Measurements from ENCODE around the gene AKT1. TPM values are rescaled to one million over a fixed set of nuclear protein-coding genes. Genes with fewer than 3 reads are reported as not detected.
A peak's percentile ranks its signal among the peaks of the same experiment; 100 is the strongest.

The AKT1 gene
- total RNA-seq, 4 donors from 2014 or later: 66.6 to 93.7 (median 71.3) TPM

DNA sequence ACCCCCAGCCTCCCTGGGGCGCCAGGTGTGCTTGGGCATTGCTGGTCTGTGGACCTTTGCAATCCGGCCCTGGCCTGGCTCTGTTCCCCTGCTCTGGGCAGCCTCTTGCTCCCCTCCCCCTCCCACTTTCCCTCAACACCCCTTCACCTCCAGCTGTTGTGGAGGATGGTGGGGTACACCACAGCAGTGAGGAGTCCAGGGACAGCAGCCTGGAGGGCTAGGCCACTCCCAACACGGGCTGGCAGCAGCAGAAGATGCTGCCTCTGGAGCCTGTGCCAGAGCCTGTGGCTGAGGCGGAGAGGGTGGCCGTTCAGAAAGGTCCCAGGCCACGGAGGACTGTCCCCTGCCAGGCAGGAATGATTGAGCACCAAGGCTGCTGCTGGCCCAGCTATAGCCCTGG is 12.9 kb upstream of the AKT1 start:
- WGBS, 2 donors: 57 to 69% methylated on average over 4 of the region's 6 CpGs
- no peak for DNase-seq

GRCh38 chr14:104806625-104807465 is 11.3 kb upstream of the AKT1 start:
- Histone ChIP-seq H3K4me3 (no peak overlapping the region), H3K36me3 (no peaks in the 10 kb centered on the region), H3K9me3 (no peaks in the 10 kb centered on the region), H3K4me1 (peaks cover 15 to 42% (median 17%) of the 10 kb centered on the region in 3 donors), H3K27ac (no peak overlapping the region), H3K27me3 (no peaks in the 10 kb centered on the region)
- TF ChIP-seq, protein P1, sequence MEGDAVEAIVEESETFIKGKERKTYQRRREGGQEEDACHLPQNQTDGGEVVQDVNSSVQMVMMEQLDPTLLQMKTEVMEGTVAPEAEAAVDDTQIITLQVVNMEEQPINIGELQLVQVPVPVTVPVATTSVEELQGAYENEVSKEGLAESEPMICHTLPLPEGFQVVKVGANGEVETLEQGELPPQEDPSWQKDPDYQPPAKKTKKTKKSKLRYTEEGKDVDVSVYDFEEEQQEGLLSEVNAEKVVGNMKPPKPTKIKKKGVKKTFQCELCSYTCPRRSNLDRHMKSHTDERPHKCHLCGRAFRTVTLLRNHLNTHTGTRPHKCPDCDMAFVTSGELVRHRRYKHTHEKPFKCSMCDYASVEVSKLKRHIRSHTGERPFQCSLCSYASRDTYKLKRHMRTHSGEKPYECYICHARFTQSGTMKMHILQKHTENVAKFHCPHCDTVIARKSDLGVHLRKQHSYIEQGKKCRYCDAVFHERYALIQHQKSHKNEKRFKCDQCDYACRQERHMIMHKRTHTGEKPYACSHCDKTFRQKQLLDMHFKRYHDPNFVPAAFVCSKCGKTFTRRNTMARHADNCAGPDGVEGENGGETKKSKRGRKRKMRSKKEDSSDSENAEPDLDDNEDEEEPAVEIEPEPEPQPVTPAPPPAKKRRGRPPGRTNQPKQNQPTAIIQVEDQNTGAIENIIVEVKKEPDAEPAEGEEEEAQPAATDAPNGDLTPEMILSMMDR (IDR thresholded peaks at IDR 0.05): no peak
- no peak for TF ChIP-seq POLR2A (IDR thresholded peaks at IDR 0.05)
- intact Hi-C loops (cut with DNase I): no loop called here
- 81 to 83% methylated on average over 8 to 10 of the region's 10 CpGs for WGBS, 2 donors
- DNase-seq: no peak

More for the DNA sequence above, 12.9 kb upstream of the AKT1 start:
- H3K4me1 ChIP-seq: peaks cover under 1 to 28% (median 1%) of the 10 kb centered on the region in 3 donors
- no peak overlapping the region for H3K4me3 ChIP-seq
- no peak for TF ChIP-seq POLR2A (IDR thresholded peaks at IDR 0.05)
- TF ChIP-seq, protein P1 (IDR thresholded peaks at IDR 0.05): no peak
- H3K27me3 ChIP-seq: no peaks in the 10 kb centered on the region
- H3K9me3 ChIP-seq: no peaks in the 10 kb centered on the region
- H3K36me3 ChIP-seq: no peaks in the 10 kb centered on the region
- intact Hi-C loops (cut with DNase I): no loop called here
- H3K27ac ChIP-seq: no peak overlapping the region

DNA sequence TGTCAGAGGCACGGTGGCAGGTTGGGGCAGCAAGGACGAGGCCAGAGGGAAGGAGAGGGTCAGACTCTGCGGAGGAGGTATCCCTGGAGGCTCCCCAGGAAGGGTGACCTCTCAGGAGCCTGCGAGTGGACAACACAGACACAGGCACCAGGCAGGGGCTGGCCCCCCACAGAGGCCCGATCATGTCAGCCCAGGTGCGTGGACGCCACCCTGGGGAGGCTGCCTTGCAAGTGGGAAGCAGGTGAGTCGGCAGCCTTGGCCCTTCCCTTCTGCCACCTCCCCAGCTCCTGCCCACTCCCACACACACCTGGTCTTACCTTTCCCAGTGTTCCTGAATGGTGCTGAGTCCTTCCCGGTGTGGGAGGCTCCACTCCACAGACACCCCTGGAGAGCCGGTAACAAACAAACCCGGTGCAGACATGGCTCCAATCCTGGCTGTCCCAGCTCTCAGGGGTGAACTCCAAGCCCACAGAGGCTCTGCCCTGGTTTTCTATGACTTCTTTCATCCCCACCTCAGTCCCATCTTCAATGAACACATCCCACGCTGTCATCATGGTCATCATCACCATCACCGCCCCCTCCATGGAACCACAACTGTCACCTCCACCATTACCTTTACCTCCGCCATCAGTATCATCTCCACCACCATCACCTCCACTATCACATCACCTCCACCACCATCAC is 10.5 kb upstream of the AKT1 start:
- Histone ChIP-seq H3K27me3 (no peaks in the 10 kb centered on the region), H3K9me3 (no peaks in the 10 kb centered on the region), H3K4me1 (peaks cover 23 to 50% (median 24%) of the 10 kb centered on the region in 3 donors), H3K4me3 (no peak overlapping the region), H3K36me3 (no peaks in the 10 kb centered on the region), H3K27ac (peak overlapping the region in 2 of 4 donors; percentile 17 to 21)
- no peak for TF ChIP-seq POLR2A (IDR thresholded peaks at IDR 0.05)
- TF ChIP-seq, protein P1 (IDR thresholded peaks at IDR 0.05): no peak
- 80 to 82% methylated on average over 7 of the region's 14 CpGs for WGBS, 2 donors
- no peak for DNase-seq
- intact Hi-C loops (cut with DNase I): no loop called here

- H3K4me1 ChIP-seq: peaks cover 23 to 52% (median 26%) of the 10 kb centered on the region in 3 donors
Measured at GRCh38 chr14:104805326-104805678, 9.8 kb upstream of the AKT1 start.

More at GRCh38 chr14:104805326-104805678, 9.8 kb upstream of the AKT1 start:
- H3K4me3 ChIP-seq: no peak overlapping the region
- intact Hi-C loops (cut with DNase I): no loop called here
- peak overlapping the region in 2 of 4 donors; percentile 17 to 21 for H3K27ac ChIP-seq
- no peak for DNase-seq
- H3K27me3 ChIP-seq: no peaks in the 10 kb centered on the region
- H3K36me3 ChIP-seq: no peaks in the 10 kb centered on the region
- no peak for TF ChIP-seq POLR2A (IDR thresholded peaks at IDR 0.05)
- TF ChIP-seq, protein P1 (IDR thresholded peaks at IDR 0.05): no peak
- H3K9me3 ChIP-seq: no peaks in the 10 kb centered on the region
- 52% methylated on average over 2 of the region's 3 CpGs; no CpG with 5 or more reads in 1 of the 2 donors for whole genome bisulfite sequencing, 2 donors
